ENCODE results near the gene TNIK.

The TNIK gene

DNA sequence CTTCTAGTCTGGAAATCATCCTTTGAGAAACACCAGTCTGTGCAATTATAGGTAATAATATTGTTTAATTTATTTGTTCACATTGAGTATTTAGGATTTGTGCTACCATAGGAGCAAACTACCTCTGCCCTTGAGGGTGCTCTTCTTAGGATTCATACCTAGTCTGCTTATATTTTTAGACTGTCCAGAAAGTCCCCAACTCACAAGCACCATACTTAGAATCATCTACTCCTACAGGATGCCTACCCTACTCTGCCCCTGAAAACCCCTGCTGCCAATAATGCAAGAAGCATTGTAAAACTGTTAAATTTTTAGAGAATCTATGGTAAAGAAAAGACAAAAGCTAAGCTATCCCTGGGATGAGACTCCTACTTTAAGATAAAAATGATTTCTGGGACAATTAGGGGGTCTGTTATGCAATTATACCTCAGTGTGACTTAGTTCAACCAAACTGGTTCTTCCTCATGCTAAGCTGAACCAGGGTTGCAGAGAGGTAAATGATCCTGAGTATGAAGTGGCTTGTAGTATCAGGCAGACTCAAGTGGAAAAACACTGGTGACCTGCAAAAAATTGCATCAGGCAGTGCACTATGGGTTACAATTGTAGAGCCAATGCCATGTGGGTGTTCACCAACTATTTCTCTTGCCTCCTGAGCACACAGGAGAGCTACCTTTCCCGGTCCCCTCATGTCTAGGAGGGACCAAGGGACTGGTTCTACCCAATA is 133.3 kb downstream of the TNIK start:
- no peaks in the 10 kb centered on the region for H3K9me3 Mint-ChIP-seq
- H3K27ac Mint-ChIP-seq = no peak overlapping the region
- H3K27me3 Mint-ChIP-seq = no peaks in the 10 kb centered on the region
- peaks cover 3% of the 10 kb centered on the region for H3K36me3 Mint-ChIP-seq
- no peak overlapping the region for H3K4me3 Mint-ChIP-seq
- peaks cover 71% of the 10 kb centered on the region for H3K4me1 Mint-ChIP-seq

DNA sequence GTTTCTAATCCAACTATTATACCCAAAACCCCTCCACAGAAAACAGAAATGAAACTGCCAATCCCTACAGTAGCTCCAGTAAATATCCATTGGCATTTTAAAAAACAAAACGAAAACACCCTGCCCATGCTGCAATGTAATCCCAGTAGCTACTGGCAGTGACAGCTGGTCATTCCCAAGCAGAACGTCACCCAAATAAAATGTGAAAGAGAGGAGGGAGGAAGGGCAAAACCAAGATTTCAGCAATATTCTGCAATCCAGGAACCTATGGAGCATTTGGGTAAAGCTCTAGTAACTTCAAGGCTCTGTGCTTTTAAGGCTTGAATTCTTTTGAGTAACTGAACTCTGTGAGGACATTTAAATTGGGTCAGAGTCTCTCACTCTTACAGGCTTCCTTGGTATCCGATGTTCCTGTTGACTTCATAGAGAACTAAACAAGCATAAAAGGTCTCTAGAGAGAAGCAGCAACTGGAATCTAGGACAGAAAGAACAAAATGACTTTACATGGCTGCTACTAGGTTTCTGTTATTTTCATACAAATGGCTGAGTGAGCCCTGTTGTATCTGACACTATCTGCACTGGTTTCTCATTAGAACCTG is 136.2 kb downstream of the TNIK start:
- H3K36me3 Mint-ChIP-seq = peaks cover 3% of the 10 kb centered on the region
- peaks cover 57% of the 10 kb centered on the region for H3K4me1 Mint-ChIP-seq
- H3K4me3 Mint-ChIP-seq = no peak overlapping the region
- no peaks in the 10 kb centered on the region for H3K9me3 Mint-ChIP-seq
- no peaks in the 10 kb centered on the region for H3K27me3 Mint-ChIP-seq
- peak overlapping the region; percentile 9 for H3K27ac Mint-ChIP-seq

- Mint-ChIP-seq H3K27me3 (no peaks in the 10 kb centered on the region), H3K36me3 (peaks cover 3% of the 10 kb centered on the region), H3K4me3 (no peak overlapping the region), H3K27ac (peak overlapping the region; percentile 65), H3K9me3 (no peaks in the 10 kb centered on the region), H3K4me1 (peaks cover 47% of the 10 kb centered on the region)
These were observed 138.4 kb downstream of the TNIK start for GRCh38 chr3:171321559-171322360.

GRCh38 chr3:171320750-171321558 is 139.3 kb downstream of the TNIK start:
- Mint-ChIP-seq H3K27ac (no peak overlapping the region), H3K4me3 (no peak overlapping the region), H3K36me3 (peaks cover 5% of the 10 kb centered on the region), H3K4me1 (peaks cover 50% of the 10 kb centered on the region), H3K27me3 (no peaks in the 10 kb centered on the region), H3K9me3 (no peaks in the 10 kb centered on the region)

DNA sequence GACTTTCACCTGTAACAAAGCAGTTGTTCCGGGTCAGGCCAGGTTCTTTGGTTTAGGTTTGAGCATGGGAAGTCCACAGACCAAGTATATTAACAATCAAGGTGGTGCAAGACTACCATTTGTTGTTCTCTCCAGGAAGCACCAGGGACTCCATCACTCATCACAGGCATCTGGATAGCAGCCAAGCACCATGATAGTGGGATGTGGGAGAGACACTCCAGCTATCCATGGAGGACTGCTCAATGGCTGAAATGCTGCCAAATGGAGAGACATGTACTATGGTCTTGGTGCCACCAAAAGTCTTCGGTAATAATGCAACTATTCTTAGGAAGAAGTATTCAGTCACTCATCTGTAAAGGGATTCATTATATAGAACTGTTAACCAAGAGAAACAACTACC is 143.0 kb downstream of the TNIK start:
- no peak overlapping the region for H3K4me3 Mint-ChIP-seq
- H3K36me3 Mint-ChIP-seq = peaks cover 5% of the 10 kb centered on the region
- no peaks in the 10 kb centered on the region for H3K27me3 Mint-ChIP-seq
- H3K9me3 Mint-ChIP-seq = no peaks in the 10 kb centered on the region
- peaks cover 60% of the 10 kb centered on the region for H3K4me1 Mint-ChIP-seq
- no peak overlapping the region for H3K27ac Mint-ChIP-seq

DNA sequence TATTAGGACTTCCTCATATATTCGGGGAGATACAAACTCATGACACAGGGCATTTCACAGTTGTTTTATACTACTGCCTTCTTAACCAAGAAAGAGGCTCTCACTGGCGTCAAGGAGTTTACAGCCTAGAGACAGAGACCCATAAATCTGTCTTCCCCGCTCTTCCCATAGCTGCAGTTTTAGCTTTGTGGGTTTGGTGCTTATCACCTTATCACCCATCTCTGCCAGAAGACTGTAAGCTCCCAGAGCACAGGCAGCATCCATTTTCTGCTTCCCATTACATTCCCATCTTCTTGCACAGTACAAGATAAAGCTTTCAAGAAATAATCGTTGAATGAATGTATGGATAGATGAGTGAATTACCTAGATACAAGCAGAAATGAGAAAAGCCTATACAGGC is 144.3 kb downstream of the TNIK start:
- no peaks in the 10 kb centered on the region for H3K27me3 Mint-ChIP-seq
- H3K9me3 Mint-ChIP-seq = no peaks in the 10 kb centered on the region
- peak overlapping the region; percentile 53 for H3K27ac Mint-ChIP-seq
- no peak overlapping the region for H3K4me3 Mint-ChIP-seq
- H3K36me3 Mint-ChIP-seq = peaks cover 5% of the 10 kb centered on the region
- H3K4me1 Mint-ChIP-seq = peaks cover 58% of the 10 kb centered on the region

- Mint-ChIP-seq H3K27me3 (no peaks in the 10 kb centered on the region), H3K9me3 (no peaks in the 10 kb centered on the region), H3K4me1 (peaks cover 63% of the 10 kb centered on the region), H3K36me3 (peaks cover 5% of the 10 kb centered on the region), H3K4me3 (no peak overlapping the region), H3K27ac (peak overlapping the region; percentile 8)
These were observed 145.1 kb downstream of the TNIK start for GRCh38 chr3:171315101-171315500.

GRCh38 chr3:171314341-171314740 is 145.9 kb downstream of the TNIK start:
- Mint-ChIP-seq H3K27ac (no peak overlapping the region), H3K36me3 (peaks cover 5% of the 10 kb centered on the region), H3K4me1 (peaks cover 70% of the 10 kb centered on the region)

GRCh38 chr3:171313702-171314101 is 146.5 kb downstream of the TNIK start:
- H3K4me3 Mint-ChIP-seq = no peak overlapping the region
- peaks cover 77% of the 10 kb centered on the region for H3K4me1 Mint-ChIP-seq
- peaks cover 5% of the 10 kb centered on the region for H3K36me3 Mint-ChIP-seq
- H3K27me3 Mint-ChIP-seq = no peaks in the 10 kb centered on the region
- peak overlapping the region; percentile 74 for H3K27ac Mint-ChIP-seq
- no peaks in the 10 kb centered on the region for H3K9me3 Mint-ChIP-seq

More at GRCh38 chr3:171314341-171314740, 145.9 kb downstream of the TNIK start:
- Mint-ChIP-seq H3K9me3 (no peaks in the 10 kb centered on the region), H3K4me3 (no peak overlapping the region), H3K27me3 (no peaks in the 10 kb centered on the region)

DNA sequence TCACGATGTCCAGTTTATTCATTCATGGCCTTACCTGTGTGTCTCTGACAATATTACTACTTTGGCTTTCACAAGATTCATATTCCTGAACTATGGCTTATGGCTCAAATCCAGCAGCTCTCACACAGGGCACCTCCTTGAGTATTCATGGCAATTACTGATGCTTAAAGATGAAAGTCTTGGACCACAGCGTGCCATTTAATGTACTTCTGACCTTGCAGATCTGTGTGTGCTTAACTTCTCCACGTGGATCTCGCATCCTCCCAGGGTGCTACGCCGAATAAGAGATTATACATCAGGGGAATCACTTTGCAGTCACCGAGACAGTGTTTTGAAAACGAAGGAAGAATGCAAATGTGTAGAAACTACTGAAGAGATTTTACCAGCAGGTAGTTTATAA is 147.5 kb downstream of the TNIK start:
- H3K36me3 Mint-ChIP-seq = peaks cover 5% of the 10 kb centered on the region
- peak overlapping the region; percentile 88 for H3K27ac Mint-ChIP-seq
- no peak overlapping the region for H3K4me3 Mint-ChIP-seq
- H3K27me3 Mint-ChIP-seq = no peaks in the 10 kb centered on the region
- H3K9me3 Mint-ChIP-seq = peaks cover 5% of the 10 kb centered on the region
- H3K4me1 Mint-ChIP-seq = peaks cover 82% of the 10 kb centered on the region

DNA sequence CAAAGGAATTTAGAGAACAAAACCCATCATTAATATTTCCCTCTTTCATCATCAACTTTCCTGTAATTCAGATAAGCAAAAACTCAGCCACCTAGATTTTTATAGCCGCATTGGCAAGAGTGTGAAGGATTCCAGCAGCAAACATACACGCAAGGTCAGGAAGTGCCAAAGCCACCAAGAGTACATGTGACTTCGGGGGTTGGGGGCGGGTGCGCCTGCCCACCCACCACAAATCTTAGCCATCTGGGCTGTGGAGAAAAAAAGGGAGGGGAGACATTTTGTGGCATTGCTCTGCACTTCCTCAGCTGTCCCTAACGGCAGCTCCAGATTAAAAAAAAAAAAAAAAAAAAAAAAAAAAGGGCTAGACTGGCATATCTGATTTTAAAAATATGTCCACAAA is 148.4 kb downstream of the TNIK start:
- no peaks in the 10 kb centered on the region for H3K27me3 Mint-ChIP-seq
- H3K9me3 Mint-ChIP-seq = peaks cover 5% of the 10 kb centered on the region
- H3K4me1 Mint-ChIP-seq = peaks cover 87% of the 10 kb centered on the region
- H3K36me3 Mint-ChIP-seq = peaks cover 5% of the 10 kb centered on the region
- H3K4me3 Mint-ChIP-seq = peak overlapping the region; percentile 34
- peak overlapping the region; percentile 14 for H3K27ac Mint-ChIP-seq

DNA sequence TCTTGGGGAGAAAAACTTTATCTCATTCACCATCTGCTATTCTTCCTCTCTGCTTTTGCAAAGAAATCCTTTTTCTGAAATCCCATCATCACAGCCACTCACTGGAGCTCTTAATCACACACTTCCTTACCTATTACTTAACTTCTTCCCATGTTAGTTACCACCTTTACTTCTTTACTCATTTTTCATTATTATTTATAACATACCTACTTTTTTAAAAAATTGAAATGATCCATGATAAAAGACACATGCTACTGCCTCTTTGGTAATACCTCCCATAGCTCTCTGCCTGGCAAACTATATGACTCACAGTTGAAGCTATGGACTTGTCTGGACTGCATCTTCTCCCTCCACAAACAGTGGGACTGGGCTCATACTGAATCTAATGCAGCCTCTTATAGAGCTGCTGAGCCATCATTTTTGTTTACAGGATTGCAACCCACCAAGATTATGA is 150.3 kb downstream of the TNIK start:
- peaks cover 88% of the 10 kb centered on the region for H3K4me1 Mint-ChIP-seq
- H3K9me3 Mint-ChIP-seq = peaks cover 5% of the 10 kb centered on the region
- H3K27ac Mint-ChIP-seq = peak overlapping the region; percentile 48
- H3K4me3 Mint-ChIP-seq = no peak overlapping the region
- peaks cover 4% of the 10 kb centered on the region for H3K36me3 Mint-ChIP-seq
- H3K27me3 Mint-ChIP-seq = no peaks in the 10 kb centered on the region

DNA sequence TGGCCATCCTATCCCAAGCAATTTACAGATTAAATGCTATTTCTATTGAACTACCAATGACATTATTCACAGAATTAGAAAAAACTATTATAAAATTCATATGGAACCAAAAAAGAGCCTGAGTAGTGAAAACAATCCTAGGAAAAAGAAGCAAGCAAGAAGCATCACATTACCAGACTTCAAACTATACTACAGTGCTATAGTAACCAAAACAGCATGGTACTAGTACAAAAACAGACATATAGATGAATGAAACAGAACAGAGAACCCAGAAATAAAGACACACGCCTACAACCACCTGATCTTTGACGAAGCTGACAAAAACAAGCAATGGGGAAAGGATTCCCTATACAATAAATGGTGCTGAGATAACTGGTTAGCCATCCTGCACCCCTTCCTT is 152.2 kb downstream of the TNIK start:
- Mint-ChIP-seq H3K27me3 (no peaks in the 10 kb centered on the region), H3K36me3 (peaks cover 9% of the 10 kb centered on the region), H3K4me1 (peaks cover 86% of the 10 kb centered on the region), H3K4me3 (no peak overlapping the region), H3K9me3 (peaks cover 5% of the 10 kb centered on the region), H3K27ac (no peak overlapping the region)

DNA sequence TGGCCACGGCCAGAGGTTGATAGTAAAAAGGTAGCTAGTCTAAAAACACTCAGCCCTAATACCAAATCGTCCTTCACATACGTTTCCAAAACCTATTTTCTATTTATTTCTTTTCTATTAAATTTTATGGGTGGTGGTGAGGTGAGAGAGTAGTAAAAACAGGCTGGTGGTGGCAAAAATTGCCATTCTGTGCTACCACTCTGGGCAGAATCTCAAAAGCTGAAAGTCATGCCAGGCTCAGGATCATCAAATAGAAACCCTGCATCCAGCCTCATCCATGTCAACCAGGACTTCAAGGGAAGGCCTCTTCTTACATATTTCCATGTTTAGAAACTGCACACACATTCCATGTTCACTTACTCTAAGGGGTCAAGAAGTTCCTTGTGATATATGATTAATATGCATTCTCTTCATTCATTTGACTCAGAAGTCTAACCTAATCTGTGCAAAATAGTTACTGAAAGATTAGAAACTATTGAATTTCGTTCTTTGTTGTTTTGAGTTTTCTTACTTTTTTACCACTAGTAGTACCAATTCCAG is 153.1 kb downstream of the TNIK start:
- H3K36me3 Mint-ChIP-seq = peaks cover 7% of the 10 kb centered on the region
- H3K4me1 Mint-ChIP-seq = peaks cover 87% of the 10 kb centered on the region
- H3K9me3 Mint-ChIP-seq = peaks cover 5% of the 10 kb centered on the region
- no peak overlapping the region for H3K4me3 Mint-ChIP-seq
- H3K27me3 Mint-ChIP-seq = no peaks in the 10 kb centered on the region
- H3K27ac Mint-ChIP-seq = no peak overlapping the region

DNA sequence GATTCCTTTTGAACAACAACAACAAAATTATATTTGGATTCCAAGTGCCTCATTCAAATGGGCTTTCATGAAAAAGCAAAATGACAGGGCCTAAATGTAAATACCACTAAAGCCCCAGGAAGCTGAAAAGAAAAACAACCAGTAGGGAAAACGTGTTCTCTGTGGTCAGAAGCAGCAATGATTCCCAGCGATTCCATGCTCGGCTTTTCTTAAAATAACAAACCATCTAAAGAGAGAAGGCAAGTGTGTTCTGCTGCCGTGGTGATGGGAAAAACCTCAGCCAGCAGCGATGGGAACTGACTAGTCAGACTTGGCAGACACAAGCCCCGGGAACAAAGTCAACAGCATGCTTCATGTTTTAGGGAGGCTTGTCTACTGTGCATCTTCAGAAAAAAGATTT is 153.6 kb downstream of the TNIK start:
- Mint-ChIP-seq H3K36me3 (peaks cover 8% of the 10 kb centered on the region), H3K4me1 (peaks cover 88% of the 10 kb centered on the region), H3K27ac (no peak overlapping the region), H3K4me3 (no peak overlapping the region), H3K9me3 (peaks cover 5% of the 10 kb centered on the region), H3K27me3 (no peaks in the 10 kb centered on the region)

Measured in activated naive CD4-positive, alpha-beta T cell treated with anti-CD3 and anti-CD28 coated beads, Interleukin-2, amount 50 U/mL, for 24 hours (primary cell).